HG03097 (cell line): Measurements from ENCODE around the gene SF3B6.
A peak's percentile ranks its signal among the peaks of the same experiment; 100 is the strongest.
"Not testable (repeated sequence)": the region's sequence is repeated elsewhere in the genome, so short reads cannot be mapped to it uniquely, and the experiment has no call there.

Source experiments
- ATAC-seq: cut with Tn5 transposase; IDR thresholded peaks from one replicate; pipeline ENCODE4 v1.9.1; 2021; ENCODE audit not compliant: unreplicated experiment, low FRiP score

The SF3B6 gene, protein sequence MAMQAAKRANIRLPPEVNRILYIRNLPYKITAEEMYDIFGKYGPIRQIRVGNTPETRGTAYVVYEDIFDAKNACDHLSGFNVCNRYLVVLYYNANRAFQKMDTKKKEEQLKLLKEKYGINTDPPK

DNA sequence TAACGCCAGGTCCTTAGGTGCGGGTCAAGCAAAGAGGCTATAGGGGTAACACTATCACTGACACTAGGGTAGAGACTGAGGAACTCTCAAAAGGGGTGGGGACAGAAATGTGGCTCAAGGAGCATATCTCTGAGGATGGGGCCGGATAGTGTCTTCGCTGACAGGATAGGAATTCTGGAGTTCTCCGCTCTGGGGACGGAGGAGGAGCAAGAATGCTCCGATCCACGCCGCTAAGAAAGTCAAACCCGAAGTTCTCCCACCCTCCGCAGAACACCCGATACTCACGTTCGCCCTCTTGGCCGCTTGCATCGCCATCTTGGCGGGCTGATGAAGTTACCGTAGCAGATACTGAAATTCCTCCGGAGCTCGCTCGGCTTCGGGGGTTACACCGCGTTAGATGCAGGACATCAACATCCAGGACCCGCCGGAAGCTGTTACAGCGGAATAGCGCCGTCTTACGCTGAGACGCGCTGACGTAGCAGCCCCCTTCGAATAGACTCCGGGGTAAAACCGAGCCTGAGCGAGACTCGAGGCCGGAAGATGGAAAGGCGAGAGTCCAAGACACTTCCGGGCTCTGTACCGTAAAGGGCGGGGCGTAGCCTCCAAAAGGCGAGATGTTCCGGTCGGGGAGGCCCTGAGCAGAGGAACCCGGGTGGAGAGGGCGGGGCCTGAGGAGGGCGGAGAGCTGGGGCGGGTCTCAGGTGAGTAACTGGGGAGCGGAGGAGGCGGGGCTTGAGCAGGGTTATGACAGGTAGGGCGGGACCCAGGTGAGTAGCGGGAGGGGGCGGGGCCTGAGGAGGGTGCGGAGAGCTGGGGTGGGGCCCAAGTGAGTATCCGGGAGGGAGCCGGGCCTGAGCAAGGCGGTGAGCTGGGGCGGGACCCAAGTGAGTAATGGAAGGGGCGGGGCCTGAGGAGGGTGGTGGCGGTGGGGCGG, at the start of gene SF3B6:
Gene SF3B6, minus strand, starts transcription at position 412 of the 934 bp plus-strand sequence. Its CDS starts 97 bp downstream, at position 315.
- ATAC-seq, result peak; percentile 87

DNA sequence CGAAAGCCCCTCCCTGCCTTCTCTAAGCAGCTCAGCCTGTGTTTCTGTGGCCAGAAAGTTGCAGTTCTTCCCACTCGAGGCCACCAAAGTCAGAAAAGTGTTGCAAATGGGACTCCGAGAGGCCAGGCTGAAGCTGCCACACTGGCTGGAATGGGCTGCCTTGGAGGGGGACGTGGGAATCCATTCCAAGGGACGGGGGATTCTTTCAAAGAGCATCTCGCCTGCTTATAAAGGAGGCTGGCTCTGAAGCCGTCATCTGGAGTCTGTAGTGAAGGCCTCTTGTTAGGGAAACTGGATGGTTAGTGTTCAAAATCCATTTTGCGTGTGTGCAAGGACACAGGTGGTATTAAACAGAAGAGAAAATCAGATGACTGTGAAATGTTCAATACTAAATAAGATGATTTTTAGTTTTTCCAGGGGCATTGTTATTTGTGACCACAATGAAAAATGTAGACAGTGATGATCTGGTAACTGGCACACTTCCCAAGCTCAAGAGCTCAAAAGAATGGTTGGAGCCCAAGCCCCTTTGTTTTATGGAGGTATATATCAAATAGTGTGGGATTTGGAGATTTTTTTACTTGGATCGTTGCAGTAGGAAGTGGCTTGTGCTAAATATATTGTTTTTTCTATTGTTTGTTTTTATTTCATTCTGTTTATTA, 47.9 kb upstream of the SF3B6 start:
- ATAC-seq, result no peak

DNA sequence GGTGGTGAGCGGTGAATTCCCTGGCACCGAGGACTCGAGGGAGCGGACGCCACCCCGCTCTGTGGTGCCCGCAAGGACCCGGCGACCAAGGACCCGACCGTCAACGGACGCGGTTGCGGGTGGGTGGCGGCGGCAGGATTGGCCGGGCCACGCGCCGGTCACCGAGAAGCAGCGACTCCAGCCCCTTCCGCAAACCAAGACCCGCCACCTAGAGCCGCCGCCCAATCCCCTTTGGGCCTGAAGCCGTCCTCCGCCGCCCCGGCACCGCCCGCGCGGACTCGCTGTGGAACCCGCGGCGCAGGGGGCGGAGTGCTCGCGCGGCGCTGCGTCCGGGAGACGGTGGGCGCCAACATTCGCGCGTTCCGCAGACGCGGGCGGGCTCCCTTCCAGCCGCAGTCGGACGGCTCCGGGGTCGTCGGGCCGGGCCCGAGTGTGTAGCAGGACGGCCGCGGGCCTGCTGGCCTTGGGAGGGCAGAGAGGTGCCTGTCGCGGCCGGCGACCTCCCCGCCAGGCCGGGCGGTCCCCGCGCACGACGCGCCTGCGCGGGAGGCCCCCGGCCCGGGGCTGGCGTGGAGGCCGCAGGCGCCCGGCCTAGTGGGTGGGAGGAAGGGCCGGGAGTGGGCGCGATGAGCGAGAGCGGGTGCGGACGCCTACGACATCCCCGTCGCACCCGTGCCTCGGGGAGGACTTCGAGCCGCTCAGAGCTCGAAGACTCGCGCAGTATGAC, 47.2 kb upstream of the SF3B6 start, which contains the start of the genes FAM228B and PFN4:
Gene FAM228B, plus strand, starts transcription at position 275 of the 727 bp plus-strand sequence. CDS start 893 bp downstream, outside the sequence.
Gene PFN4, minus strand, starts transcription at position 140 of the 727 bp plus-strand sequence. CDS start 799 bp downstream, outside the sequence.
- ATAC-seq, result peak; percentile 77

DNA sequence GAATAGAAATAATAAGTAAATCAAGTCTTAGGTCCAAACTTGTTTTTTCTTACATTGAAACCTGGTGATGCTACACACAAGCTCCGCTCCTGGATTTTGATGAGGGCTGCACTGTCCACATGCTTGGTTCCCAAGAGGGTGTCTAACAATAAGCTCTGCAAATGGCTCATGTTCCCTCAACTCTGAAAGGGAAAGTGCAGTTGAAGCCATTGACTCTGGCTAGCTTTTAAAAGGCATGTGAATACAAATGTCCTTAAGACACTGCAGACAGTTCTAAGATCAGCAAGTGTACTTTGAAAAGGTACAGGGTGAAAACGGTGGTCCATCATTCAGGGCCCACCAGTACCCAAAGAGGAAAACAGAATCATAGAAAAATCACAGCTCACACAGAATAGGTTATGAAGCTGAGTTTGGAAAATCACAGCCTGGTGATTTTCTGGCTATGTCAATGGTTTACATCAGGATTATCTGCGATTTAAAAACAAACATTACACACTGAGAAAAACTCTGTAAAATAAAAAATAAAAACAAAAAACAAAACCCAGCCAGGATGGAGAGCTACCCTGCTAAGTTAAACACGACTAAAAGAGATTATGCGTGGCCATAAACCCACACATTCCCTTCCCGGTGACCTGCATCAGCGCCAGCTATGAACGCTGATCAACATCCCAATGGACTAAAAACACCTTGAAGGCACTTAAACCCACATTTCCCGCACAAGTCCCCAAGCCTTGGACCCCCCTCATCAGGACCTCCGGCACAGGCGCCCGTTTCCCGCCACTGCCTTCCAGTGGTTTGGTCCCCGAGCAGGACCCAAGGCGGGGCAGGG, 46.5 kb upstream of the SF3B6 start:
- ATAC-seq, result peak; percentile 12

DNA sequence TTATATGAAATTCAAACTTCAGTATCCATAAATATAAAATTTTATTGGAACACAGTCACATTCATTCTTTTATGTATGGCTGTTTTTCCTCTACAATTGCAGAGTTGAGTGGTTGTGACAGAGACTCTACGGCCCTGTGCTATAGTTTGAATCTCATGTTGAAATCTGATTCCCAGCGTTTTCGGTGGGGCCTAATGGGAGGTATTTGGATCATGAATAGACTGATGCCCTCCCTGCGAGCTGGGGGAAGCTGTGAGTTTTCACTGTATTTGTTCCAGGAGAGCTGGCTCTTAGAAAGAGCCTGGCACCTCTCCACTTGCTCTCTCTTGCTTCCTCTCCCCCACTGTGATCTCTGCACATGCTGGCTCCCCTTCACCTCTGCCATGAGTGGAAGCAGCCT, 45.3 kb upstream of the SF3B6 start:
- no peak for ATAC-seq

DNA sequence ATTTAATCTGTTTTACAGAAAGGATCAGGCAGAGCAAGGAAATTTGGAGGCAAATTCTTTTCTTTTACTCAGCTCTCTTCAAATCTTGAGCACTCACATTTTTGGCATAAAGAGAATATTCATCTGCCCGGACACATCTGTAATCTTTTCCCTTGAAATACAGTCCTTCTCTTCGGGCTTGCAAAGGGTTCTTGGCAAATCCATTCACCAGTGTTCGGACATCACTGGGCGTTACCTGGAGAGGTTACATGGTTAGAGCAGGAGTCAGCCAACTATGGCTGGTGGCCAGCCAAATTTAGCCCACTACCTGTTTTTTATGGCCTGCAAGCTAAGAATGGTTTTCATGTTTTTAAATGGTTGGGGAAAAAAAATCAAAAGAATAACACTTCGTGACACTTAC, 44.9 kb upstream of the SF3B6 start:
- ATAC-seq, result no peak

DNA sequence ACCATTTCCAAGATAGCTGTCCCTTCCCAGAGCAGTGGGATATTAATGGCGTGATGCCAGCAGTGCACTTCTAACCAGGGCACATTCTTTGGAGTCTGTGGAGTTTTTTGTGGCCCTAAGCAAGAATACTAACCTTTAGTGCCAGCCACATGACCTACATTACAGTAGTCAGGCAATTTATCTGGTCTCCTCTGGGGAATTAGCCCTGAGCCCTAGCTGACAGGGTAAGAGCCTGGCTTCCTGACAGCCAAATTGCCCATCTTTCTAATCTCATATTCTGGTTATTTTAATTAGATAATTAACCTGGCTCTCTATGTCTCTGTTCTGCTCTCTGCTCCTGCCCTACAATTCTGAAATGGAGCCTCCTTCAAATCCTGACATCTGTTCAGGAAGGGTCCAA, 41.8 kb upstream of the SF3B6 start:
- ATAC-seq, result no peak

DNA sequence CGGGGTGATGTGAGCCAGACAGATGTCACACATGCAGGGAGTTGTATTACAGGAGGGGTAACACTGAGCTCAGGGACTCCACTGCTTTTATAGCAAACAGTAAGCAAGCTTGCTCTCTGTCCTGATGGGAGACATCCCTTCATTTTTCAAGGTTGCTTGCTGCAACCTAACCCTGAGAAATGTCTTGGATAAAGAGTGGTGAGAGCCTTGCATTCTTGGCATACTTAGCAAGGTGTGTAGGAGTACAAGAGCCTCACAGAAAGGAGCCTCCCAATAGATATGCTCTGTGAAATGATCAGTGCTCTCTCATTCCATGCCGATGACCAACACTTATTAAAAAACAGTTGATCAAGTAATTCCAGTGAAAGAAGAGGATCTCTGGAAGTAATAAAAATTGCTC, 38.9 kb upstream of the SF3B6 start:
- no peak for ATAC-seq

DNA sequence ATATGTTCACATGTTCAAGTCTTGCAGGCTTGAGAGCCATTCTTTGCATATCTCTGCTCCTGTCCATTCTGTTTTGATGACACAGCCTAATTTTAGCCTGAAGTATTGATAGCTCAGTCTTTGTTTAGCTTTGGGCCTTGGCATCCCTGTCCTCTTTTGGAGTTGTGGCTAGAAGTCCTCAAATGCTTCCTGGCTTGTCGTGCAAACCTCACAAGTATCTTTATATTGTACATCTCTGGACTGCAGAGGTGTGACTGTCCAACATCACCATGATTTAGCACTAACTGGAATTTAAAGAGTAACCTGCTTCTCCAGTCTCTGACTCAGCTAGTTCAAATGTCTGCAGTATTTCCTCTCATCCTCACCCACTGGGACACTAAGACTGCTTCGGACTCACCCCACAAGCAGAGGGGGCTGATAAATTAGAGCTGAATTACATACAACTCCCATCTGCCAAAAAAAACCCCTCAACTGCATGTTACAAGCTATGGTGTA, 35.3 kb upstream of the SF3B6 start:
- no peak for ATAC-seq

DNA sequence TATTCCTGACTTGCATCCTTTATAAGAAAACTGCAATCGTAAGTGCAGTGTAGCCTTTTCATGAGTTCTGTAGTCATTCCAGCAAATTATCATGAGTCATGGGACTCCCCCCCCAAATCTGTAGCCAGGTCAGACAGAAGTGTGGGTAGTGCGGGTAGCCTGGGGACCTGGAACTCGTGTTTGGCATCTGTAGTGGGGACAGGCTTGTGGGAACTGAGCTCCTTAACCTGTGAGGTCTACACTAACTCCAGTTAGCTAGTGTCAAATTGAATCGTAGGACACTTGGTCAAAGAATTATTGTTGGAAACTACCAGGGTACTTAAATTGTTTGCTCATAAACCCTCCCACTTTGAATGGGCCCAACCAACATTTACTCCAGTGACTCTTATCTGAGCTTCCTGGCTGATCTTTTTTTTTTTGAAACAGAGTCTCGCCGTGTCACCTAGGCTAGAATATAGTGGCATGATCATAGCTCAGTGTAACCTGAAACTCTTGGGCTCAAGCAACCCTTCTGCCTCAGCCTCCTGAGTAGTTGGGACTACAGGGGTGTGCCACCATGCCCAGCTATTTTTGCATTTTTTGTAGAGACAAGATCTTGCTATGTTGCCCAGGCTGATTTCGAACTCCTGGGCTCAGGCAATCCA, 34.7 kb upstream of the SF3B6 start:
- ATAC-seq, result no peak

DNA sequence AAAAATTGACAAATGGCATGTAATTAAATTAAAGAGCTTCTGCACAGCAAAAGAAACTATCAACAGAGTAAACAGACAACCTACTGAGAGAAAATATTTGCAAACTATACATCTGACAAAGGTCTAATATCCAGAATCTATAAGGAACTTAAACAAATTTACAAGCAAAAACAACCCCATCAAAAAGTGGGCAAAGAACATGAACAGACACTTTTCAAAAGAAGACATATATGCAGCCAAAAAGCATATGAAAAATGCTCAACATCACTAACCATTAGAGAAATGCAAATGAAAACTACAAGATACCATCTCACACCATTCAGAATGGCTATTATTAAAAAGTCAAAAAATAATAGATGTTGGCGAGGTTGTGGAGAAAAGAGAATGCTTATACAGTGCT, 33.3 kb upstream of the SF3B6 start:
- not testable (repeated sequence) for ATAC-seq

DNA sequence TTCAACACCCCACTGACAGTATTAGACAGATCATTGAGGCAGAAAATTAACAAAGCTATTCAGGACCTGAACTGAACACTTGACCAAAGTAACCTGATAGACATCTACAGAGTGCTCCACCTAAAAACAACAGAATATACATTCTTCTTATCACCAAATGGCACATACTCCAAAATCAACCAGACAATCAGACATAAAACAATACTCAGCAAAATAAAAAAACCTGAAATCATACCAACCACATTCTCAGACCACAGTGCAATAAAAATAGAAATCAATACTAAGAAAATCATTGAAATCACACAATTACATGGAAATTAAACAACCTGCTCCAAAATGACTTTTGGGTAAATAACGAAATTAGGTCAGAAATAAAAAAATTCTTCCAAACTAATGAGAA, 31.2 kb upstream of the SF3B6 start:
- ATAC-seq, result no peak

DNA sequence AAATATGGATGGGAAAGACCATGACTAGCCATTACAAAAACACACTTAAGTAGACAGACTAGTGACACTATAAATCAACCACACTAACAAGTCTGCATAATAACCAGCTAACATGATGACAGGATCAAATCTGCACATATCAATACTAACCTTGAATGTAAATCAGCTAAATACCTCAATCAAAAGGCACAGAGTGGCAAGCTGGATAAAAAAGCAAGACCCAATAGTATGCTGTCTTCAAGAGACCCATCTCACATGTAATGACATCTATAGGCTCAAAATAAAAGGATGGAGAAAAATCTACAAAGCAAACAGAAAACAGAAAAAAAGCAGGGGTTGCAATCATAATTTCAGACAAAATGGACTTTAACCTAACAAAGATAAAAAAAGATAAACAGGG, 30.7 kb upstream of the SF3B6 start:
- ATAC-seq, result no peak

DNA sequence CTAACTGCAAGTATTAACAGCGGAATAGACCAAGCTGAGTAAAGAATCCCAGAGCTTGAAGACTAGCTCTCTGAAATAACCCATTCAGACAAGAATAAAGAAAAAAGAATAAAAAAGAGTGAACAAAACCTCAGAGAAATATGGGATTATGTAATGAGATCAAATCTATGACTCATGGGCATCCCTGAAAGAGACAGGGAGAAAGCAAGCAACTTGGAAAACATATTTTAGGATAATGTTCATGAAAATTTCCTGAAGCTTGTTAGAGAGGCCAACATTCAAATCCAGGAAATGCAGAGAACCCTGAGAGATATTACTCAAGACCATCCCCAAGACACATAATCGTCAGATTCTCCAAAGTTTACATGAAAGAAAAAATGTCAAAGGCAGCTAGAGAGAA, 29.7 kb upstream of the SF3B6 start:
- no peak for ATAC-seq

DNA sequence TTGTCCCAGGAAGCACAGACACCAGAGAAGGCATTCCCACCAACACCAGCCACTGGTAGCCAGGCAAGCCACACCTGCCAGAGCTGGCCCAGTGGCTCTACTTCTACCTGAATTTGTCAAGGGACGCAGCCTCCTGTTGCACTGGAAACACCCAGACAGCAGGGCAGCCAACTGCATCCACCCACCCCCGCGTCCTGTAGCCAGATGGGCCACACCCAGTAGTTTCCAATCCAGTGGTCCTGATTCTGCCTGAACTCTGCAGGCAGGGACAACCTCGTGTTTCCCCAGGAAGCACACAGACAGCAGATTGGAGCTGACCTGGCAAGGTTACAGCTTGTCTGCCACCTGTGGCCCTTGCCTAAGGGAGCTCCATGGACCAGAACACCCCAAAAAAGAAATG, 28.8 kb upstream of the SF3B6 start:
- ATAC-seq, result no peak

DNA sequence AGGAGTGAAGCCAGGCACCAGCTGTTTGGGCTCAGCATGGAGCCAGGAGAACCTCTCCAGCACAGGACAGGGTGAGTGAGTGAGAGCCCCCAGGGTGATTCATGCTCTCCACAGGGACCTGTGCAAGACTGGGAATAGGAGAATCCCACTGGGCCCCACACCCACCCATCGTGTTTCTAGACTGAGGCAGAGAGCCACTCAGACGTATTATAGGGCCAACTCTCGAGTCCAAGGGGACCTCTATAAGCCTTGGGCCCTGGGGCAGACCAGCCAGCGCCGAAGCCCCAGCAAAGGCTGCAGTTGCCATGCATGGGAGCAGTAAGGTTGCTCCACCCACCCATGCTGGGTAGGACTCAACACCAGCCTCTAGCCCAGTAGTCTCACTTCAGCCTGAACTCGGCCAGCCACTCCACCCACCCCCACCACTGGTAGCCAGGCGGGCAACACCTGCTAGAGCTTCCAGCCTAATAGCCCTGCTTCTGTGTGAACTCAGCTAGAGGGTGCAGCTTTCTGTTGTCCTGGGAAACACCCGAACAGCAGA, 28.1 kb upstream of the SF3B6 start:
- no peak for ATAC-seq

DNA sequence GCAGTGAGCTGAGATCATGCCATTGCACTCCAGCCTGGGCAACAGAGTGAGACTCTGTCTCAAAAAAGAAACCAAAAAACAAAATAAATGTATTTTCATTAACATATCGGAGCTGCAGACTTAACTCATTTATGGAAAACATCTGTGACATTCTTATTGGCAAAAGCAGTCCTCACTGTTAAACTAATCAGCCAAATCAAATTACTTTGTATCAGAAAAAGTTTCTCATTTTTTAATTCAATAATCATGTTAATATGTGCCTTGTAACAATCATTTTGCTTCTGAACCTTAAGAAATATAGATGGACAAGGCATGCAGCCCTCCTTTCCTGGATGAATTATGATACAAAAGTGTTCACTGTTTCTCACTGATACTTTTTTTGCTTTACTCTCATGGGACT, 26.6 kb upstream of the SF3B6 start:
- ATAC-seq, result no peak

DNA sequence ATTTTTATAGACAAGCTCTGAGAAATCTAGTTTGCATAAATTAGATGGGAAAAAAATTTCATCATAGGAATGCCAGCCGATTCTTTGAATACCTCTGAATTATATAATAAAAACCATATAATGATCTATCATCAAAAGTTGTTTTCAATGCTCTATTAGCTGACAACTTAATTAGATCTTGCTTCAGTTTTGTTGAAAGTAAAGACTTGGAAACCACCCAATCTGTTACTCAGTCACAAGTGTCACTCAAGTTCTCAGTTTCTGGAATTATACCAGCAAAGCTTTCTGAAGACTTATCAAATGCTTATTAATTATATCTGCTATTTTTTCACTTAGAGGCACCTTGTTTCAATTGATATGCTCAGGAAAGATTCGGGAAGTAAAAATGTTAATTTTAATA, 25.9 kb upstream of the SF3B6 start:
- ATAC-seq, result no peak

DNA sequence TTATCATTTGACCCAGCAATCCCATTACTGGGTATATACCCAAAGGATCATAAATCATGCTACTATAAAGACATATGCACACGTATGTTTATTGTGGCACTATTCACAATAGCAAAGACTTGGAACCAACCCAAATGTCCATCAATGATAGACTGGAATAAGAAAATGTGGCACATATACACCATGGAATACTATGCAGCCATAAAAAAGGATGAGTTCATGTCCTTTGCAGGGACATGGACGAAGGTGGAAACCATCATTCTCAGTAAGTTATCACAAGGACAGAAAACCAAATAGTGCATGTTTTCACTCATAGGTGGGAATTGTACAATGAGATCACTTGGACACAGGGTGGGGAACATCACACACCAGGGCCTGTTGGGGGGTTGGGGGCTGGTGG, 24.6 kb upstream of the SF3B6 start:
- ATAC-seq, result not testable (repeated sequence)
